GM12873 (cell line): Measurements from ENCODE around the gene CYLD.

Source experiments
- CTCF ChIP-seq: IDR thresholded peaks from 2 replicates; pipeline ENCODE4 v1.5.1; 2012; ENCODE audit warnings: low read depth, mild to moderate bottlenecking, moderate library complexity, low read length, control low read depth; ENCODE audit not compliant: insufficient read depth; ENCODE audit errors: missing control alignments

The CYLD gene

GRCh38 chr16:50721549-50722404 is 20.1 kb upstream of the CYLD start:
- TF ChIP-seq CTCF = no peak

GRCh38 chr16:50722405-50722737 is 19.5 kb upstream of the CYLD start:
- TF ChIP-seq CTCF = no peak

- TF ChIP-seq CTCF = no peak
These were observed 18.9 kb upstream of the CYLD start for GRCh38 chr16:50722960-50723359.

DNA sequence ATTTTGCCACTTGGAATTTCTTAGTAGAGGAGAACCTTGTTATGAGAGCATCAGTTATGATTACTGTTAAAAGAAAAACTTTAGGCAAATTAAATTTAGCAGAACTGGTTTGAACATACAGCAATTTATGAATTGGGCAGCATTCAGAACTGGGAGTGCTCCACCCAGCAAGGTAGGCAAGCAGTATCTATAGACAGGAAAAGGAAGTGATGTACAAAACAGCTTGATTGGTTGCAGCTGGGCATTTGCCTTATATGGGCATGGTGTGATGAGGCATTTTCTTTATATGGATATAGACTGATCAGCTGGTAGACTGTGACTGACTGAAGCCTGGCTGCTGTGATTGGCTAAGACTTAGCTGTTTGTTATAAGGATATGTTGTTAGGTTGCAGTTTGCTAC is 17.6 kb upstream of the CYLD start:
- TF ChIP-seq CTCF = no peak

DNA sequence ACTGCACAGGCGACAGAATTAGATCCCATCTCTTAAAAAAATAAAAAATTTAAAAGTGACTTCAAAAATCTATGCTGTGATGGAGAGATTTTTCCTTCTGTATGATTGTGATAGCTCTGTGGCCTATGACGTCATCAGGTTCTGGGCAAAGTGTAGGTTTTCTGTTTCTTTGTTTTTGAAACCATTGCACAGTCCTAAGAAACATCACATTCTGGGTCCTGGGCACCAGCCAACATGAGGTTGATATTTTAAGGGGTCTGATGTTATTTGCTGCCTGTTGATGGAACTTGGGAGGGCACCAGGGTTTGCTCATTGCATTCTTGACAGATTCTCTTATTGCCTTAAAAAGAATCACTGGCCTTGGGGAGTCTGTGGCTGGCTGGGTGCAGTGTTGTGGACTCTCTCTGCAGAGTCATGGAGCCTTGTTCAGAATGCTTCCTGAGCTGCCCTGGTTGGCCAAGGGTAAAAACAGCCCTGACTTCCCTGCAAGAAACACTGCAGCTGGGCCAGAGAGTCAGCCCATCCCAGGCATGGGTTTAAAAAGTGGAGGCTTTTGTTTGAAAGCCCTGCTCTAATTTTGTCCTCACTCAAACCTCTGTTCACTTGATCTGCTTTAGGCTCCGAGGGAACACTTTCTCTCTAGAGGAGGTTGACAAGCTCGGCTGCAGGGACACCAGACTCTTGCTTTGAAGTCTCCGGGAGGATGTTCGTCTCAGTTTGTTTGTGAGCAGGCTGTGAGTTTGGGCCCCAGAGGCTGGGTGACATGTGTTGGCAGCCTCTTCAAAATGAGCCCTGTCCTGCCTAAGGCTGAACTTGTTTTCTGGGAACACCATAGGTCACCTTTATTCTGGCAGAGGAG is 10.5 kb upstream of the CYLD start:
- no peak for TF ChIP-seq CTCF

DNA sequence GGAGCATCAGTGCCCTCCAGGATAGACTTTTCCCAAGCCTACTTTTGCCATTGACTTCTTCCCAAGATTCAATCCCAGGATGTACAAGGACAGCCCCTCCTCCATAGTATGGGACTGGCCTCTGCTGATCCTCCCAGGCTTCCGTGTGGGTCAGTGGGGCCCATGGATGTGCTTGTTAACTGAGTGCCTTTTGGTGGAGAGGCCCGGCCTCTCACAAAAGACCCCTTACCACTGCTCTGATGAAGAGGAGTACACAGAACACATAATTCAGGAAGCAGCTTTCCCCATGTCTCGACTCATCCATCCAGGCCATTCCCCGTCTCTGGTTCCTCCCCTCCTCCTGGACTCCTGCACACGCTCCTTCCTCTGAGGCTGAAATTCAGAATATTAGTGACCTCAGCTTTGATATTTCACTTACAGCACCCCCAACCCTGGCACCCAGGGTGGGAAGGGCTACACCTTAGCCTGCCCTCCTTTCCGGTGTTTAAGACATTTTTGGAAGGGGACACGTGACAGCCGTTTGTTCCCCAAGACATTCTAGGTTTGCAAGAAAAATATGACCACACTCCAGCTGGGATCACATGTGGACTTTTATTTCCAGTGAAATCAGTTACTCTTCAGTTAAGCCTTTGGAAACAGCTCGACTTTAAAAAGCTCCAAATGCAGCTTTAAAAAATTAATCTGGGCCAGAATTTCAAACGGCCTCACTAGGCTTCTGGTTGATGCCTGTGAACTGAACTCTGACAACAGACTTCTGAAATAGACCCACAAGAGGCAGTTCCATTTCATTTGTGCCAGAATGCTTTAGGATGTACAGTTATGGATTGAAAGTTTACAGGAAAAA is 9.7 kb upstream of the CYLD start:
- TF ChIP-seq CTCF = no peak
